Measurements from ENCODE around the gene WDR44.

GRCh38 chrX:118497180-118497818 lies 151.4 kb downstream of the WDR44 start:
- TF ChIP-seq, protein P1, sequence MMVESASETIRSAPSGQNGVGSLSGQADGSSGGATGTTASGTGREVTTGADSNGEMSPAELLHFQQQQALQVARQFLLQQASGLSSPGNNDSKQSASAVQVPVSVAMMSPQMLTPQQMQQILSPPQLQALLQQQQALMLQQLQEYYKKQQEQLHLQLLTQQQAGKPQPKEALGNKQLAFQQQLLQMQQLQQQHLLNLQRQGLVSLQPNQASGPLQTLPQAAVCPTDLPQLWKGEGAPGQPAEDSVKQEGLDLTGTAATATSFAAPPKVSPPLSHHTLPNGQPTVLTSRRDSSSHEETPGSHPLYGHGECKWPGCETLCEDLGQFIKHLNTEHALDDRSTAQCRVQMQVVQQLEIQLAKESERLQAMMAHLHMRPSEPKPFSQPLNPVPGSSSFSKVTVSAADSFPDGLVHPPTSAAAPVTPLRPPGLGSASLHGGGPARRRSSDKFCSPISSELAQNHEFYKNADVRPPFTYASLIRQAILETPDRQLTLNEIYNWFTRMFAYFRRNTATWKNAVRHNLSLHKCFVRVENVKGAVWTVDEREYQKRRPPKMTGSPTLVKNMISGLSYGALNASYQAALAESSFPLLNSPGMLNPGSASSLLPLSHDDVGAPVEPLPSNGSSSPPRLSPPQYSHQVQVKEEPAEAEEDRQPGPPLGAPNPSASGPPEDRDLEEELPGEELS (CRISPR knock-in tag; IDR thresholded peaks at IDR 0.05) = no peak
- TF ChIP-seq CREB1 (CRISPR knock-in tag; IDR thresholded peaks at IDR 0.05) (no peak), JUN (CRISPR knock-in tag; IDR thresholded peaks at IDR 0.05) (no peak), CBFB (CRISPR knock-in tag; IDR thresholded peaks at IDR 0.05; ENCODE audit: low read depth) (no peak)
- TF ChIP-seq, protein P2, sequence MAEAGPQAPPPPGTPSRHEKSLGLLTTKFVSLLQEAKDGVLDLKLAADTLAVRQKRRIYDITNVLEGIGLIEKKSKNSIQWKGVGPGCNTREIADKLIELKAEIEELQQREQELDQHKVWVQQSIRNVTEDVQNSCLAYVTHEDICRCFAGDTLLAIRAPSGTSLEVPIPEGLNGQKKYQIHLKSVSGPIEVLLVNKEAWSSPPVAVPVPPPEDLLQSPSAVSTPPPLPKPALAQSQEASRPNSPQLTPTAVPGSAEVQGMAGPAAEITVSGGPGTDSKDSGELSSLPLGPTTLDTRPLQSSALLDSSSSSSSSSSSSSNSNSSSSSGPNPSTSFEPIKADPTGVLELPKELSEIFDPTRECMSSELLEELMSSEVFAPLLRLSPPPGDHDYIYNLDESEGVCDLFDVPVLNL (CRISPR knock-in tag; IDR thresholded peaks at IDR 0.05; ENCODE audit: borderline replicate concordance, low read depth) = no peak
- TF ChIP-seq, protein P3, sequence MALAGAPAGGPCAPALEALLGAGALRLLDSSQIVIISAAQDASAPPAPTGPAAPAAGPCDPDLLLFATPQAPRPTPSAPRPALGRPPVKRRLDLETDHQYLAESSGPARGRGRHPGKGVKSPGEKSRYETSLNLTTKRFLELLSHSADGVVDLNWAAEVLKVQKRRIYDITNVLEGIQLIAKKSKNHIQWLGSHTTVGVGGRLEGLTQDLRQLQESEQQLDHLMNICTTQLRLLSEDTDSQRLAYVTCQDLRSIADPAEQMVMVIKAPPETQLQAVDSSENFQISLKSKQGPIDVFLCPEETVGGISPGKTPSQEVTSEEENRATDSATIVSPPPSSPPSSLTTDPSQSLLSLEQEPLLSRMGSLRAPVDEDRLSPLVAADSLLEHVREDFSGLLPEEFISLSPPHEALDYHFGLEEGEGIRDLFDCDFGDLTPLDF (CRISPR knock-in tag; IDR thresholded peaks at IDR 0.05) = no peak
